OCI-M2 (cell line): Measurements from ENCODE around the gene CAMK2G.
"Not testable (repeated sequence)": the region's sequence is repeated elsewhere in the genome, so short reads cannot be mapped to it uniquely, and the experiment has no call there.

Source experiments
- DNase-seq: peaks from one replicate; lab custom pipeline; 2025; ENCODE audit not compliant: unreplicated experiment; lab: John Stamatoyannopoulos, UW

CAMK2G gene

DNA sequence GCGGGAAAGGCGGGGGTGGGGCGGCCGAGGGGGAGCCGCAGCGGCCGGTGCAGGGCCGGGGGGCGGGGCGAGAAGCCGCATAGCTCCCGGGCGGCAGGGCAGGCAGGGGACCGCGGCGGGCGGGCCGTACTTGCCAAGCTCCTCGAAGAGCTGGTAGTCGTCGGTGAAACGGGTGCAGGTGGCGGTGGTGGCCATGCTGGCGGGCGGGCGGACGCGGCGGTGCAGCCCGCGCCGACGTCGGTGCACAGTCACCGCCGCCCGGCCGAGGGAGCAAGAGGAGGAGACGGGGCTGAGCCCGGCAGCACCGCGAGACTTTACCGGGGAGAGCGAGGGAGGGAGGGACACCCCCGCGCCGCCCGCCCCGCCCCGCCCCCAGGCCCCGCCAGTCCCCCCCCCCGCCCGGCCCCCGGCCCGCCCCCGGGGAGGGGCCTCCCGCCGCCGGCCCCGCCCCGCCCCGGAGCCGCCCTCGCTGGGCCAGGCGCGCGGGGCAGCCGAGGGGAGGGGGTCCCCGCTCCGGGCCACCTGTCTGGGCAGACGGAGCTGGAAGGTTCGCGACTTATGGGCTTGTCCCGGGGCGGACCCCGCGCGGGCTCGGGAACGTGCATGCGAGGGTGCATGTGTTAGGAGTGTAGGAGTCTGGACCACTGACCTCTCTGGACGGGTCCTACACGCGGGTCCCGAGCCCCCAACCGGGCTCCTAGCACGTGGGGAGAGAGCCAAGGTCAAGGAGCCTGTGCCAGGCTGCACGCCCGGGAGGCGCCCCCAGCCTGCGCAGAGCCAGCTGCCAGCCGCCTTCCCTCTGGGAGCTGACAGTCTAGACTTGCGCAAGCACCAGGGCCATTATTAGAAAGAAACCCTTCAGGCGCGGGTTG, at the start of gene CAMK2G:
Gene CAMK2G (minus strand): TSS at position 289 of the 872 bp plus-strand sequence. CDS start 94 bp downstream, at position 195.
- no peak for DNase-seq

DNA sequence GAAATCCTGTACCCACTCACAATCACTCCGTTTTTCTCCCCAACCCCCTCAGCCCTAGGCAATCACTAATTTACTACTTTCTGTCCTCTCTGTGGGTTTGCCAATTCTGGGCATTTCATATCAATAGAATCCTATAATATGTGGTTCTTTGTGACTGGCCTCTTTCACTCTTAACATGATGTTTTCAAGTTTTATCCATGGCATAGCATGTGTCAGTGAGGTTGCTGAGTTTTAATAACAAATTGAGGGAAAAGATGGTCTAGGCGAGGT, 48.4 kb upstream of the CAMK2G start:
- no peak for DNase-seq

DNA sequence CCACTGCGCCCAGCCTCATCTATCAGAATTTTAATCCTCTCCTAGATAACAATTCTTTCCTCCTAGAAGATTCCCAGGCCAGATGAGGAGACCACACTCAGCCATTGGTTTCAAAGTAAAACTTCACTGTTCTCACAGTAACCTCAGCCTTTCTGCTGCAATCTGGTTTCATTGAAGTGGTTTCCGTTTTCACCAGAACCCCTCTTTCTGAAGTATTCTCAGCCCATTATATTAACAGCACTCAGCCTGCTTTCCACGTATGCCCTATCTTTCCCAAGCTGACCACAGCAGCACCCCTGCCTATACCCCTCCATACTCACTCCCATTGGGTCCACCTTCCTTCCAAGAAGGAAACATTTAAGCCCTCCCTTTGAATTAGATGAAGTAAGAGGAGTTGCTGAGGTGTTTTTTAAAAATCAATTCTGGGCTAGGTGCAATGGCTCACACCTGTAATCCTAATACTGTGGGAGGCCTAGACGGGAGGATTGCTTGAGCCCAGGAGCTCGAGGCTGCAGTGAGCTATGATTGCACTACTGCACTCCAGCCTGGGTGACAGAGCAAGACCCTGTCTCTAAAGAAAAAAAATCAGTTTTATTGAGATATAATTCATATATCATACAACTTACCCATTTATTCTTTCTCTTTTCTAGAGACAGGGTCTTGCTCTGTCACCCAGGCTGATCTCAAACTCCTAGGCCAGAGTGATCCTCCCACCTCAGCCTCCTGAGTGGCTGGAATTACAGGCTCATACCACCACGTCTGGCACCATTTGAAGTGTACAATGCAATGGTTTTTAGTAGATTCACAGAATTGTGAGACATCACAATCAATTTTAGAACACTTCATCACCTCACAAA, 47.9 kb upstream of the CAMK2G start:
- DNase-seq: no peak

DNA sequence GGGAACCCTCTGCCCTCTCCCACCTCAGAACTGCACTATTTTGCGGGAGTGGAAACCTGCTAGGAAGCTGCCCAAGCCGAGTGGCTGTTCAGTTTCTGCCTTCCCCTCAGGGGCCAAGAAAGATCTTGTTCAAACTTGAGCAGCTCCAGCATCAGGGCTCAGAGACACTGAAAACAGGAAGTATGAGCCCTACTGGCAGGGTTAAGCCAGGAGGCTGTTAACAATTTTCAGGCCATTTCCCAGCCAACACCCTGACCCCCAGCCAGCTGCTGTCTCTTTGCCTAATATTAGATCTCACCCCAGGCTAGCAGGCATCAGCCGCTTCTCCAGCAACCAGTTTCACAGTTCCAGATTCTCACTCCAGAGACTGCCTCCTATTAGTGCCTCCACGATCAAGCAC, 45.7 kb upstream of the CAMK2G start:
- DNase-seq: no peak

DNA sequence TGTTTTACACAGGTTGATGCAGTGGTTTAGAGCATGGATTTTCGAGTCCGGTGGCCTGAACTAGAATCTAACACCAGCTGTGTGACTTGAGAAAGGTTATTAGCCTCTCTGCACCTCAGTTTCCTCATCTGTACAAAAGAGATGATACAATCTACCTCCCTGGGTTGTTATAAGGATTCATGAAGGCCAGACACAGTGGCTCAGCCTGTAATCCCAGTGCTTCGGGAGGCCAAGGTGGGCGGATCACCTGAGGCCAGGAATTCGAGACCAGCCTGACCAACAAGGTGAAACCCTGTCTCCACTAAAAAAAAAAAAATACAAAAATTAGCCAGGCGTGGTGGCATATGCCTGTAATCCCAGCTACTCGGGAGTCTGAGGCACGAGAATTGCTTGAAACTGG, 45.1 kb upstream of the CAMK2G start:
- DNase-seq: not testable (repeated sequence)

DNA sequence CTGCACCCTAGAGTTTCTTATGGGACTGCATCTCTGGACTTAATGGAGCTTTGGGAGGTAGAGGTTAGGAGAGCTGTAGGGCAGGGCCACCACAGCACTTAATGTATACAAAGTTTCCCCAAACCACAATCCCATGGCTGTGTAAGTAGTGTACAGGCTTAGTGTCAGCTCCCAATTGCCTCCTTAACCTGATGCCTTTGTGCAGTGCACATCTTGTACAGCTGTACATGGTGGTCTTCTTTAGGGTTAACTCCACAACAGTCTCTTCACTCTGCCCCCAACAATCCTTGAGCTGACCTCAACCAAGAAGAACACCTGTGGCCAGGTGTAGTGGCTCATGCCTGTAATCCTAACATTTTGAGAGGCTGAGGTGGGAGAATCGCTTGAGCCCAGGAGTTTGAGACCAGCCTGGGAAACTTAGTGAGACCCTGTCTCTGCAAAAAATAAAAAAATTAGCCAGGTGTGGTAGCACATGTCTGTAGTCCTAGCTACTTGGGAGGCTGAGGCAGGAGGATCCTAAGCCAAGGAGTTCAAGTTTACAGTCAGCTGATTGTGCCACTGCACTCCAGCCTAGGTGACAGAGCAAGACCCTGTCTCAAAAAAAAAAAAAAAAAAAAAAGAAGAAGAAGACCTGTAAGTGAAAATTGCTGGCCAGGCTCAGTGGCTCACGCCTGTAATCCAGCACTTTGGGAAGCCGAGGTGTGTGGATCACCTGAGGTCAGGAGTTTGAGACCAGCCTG, 43.4 kb upstream of the CAMK2G start:
- DNase-seq: no peak

DNA sequence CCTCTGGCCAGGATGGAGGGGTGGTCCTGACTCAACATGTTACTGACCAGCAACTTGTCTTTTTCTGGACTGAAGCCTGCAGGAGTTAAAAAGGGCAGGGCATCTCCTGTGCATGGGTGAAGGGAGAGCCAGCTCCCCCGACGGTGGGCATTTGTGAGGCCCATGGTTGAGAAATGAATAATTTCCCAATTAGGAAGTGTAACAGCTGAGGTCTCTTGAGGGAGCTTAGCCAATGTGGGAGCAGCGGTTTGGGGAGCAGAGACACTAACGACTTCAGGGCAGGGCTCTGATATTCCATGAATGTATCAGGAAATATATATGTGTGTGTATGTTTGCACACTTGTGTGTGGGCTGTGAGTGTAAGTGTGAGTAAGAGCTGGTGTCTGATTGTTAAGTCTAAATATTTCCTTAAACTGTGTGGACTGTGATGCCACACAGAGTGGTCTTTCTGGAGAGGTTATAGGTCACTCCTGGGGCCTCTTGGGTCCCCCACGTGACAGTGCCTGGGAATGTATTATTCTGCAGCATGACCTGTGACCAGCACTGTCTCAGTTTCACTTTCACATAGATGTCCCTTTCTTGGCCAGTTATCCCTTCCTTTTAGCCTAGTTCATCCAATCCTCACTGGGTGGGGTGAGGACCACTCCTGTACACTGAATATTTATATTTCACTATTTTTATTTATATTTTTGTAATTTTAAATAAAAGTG, 42.6 kb upstream of the CAMK2G start:
- no peak for DNase-seq

DNA sequence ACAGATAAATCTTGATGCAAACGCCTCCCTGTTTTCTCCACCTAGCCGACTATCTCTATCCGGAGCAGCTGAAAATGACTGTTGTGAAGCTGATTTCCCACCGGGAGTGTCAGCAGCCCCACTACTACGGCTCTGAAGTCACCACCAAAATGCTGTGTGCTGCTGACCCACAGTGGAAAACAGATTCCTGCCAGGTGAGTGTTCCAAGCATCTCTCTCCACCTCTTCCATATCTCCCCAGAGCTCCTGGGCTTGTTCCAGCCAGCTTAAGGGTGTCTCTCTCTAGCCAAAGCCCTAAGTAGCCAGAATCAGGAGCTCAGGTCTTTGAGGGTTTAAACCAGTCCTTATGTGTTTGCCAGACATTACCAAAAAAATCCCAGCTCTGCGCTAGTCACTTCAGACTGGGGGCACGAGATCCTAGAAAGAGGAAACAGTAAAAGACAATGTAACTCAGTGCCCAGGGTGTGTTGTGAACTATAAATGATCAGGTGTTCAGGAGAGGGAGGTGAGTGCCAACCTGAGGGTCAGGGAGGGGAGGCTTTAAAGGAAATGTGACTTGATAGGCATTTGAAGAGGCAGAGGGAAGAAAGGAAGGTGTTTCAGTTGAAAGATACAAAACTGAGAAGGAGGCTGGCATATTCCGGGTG, 41.0 kb upstream of the CAMK2G start:
- DNase-seq: no peak

DNA sequence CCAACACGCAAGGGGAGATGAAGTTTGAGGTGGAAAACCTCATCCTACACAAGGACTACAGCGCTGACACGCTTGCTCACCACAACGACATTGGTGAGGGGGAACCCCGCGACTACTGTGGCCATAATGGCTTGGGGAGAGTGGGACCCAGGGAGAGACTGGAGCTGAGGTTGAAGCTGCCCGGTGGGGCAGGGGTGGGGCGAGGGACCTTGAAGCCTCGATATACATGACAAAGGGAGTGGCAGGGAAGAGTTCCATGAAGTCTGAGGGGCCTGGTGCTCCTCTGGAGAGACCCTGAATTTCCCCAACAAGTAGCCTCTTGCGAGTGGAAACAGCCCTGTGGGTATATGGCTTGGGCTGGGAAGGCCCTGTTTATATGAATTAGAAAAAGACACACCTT, 39.7 kb upstream of the CAMK2G start:
- DNase-seq: no peak

DNA sequence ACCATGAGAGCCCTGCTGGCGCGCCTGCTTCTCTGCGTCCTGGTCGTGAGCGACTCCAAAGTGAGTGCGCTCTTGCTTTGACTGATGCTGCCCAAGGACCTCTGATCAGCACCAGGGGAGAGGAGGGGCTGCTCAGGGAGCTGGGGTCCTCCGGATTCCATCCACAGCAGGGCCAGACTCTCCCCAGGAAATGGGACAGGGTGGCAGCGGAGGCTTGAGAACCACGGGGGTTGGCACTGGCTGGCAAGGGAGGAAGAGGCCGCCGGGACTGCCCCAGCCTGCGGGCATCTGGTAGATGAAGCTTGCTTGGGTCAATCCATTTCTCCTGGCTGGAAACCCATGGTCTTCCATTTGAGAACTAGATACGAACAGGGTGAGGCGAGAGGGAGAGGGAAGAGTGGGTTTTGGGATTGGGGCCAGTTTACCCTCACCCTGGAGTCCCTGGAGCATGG, 37.2 kb upstream of the CAMK2G start:
- DNase-seq: no peak

DNA sequence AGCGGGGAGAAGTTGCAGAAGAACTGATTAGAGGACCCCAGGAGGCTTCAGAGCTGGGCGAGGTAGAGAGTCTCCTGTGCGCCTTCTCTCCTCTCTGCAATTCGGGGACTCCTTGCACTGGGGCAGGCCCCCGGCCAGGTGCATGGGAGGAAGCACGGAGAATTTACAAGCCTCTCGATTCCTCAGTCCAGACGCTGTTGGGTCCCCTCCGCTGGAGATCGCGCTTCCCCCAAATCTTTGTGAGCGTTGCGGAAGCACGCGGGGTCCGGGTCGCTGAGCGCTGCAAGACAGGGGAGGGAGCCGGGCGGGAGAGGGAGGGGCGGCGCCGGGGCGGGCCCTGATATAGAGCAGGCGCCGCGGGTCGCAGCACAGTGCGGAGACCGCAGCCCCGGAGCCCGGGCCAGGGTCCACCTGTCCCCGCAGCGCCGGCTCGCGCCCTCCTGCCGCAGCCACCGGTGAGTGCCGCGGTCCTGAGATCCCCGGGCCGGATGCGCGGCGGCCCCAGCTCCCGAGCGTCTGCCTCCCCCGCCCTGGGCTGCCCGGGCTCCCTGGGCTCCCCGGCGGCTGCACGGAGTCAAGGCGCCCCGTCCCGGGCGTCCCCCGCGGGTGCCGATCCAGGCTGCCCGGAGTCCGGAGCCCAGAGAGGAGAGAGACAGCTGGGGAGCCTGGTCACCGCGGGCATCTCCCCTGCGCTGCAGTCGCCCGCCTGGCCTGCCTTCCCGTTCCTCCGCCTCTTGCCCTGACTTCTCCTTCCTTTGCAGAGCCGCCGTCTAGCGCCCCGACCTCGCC, 36.6 kb upstream of the CAMK2G start, which contains the start of gene PLAU:
Gene PLAU (plus strand): TSS at position 369 of the 789 bp plus-strand sequence. CDS start 424 bp downstream, outside the sequence.
- DNase-seq: no peak

DNA sequence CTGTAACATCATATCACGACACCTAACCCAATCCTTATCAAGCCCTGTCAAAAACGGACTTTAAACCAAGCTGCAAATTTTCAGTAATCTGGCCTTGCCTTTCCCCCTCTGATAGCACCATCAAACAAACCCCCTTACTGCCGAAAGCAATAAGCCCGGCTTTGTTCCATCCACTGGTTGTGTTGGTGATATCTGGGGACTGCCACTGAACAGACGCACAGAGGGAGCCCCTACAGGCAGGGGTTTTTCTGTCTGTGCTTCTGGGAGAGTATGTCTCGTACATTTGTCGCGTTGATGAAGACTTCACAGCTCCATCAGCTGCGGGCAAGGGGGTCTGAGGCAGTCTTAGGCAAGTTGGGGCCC, 36.0 kb upstream of the CAMK2G start:
- DNase-seq: no peak

DNA sequence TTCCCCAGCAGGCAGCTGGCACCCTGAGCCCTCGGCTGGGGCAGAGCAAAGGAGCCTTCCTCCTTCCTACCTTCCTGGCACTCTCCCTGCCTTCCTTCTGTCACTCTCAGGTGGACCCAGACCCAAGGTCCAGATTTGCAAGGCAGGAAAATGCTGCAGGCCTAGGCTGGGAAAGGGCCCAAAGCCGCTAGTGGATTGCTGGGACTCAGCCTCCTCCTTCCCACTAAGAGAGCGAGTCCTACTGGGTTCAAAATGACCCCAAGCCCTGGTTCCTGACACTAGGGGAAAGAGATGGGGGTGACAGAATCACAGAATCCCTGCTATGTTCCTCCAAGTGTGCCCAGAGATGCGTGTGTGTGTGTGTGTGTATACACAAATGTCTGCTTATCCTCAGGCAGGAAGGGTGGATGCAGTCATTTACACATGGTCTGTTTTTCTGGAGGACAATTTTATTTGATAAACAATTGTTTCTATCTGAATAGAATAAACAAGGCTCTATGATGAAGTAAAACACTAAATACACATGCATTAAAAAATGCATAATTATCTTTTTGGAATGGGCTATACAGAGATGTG, 35.3 kb upstream of the CAMK2G start:
- no peak for DNase-seq

DNA sequence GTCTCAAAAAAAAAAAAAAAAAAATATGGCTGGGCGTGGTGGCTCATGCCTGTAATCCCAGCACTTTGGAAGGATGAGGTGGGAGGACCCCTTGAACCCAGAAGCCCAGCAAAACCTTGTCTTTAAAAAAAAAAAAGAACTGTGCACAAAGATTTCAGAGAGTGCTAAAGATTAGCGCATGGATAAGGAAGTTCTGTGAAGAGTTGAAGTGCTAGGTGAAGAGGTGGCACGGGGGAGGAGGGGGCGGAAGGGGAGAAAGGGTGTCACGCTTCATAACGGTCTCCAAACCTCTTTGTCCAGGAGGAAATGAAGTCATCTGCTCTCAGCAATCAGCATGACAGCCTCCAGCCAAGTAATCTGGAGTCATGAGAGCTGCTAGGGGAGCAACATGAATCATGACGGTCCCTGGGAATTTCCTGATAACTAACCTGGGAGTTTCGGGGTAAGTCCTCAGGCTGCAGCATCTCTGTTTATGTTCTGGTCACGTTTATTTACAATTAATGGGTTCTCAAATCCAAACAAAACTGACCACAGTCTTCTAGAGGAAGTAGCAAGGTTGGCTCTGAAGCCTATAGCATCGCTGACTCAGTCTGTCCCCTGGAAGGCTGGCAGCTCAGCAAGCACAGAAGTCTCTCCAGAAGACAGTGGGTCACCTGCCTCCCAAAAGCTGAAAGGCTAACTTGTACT, 34.6 kb upstream of the CAMK2G start:
- peak; percentile 20 for DNase-seq

DNA sequence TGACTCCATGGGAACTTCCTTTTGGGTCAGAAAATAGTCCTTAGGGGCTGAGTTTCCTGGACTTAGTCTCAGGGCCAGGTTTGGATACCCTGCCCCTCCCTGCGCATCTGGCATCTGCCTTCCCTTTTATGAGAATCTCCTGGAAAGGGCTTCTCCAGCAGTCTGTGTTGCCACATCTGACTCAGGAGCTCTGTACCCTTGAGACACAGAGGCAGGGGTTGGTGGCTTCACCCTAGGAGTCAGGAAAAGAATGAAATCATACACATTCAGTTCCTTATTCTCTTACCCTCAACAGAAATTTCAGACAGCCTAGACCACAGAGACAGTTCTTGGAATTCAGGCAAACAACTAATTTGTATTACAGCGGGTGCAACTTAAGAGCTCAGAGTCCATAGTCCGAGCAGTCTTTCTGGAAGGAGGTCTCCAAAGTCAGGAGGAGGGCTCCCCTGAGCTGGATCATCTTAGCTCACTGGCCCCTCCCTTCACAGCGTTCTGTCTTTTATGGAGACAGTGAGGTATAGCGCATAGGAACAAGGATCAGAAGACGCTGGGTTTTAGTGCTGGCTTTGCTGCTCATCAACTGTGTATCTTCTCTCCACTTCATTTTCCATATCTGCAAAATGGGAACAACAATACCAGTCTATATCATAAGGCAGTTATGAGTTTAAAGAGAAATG, 33.6 kb upstream of the CAMK2G start:
- DNase-seq: no peak

DNA sequence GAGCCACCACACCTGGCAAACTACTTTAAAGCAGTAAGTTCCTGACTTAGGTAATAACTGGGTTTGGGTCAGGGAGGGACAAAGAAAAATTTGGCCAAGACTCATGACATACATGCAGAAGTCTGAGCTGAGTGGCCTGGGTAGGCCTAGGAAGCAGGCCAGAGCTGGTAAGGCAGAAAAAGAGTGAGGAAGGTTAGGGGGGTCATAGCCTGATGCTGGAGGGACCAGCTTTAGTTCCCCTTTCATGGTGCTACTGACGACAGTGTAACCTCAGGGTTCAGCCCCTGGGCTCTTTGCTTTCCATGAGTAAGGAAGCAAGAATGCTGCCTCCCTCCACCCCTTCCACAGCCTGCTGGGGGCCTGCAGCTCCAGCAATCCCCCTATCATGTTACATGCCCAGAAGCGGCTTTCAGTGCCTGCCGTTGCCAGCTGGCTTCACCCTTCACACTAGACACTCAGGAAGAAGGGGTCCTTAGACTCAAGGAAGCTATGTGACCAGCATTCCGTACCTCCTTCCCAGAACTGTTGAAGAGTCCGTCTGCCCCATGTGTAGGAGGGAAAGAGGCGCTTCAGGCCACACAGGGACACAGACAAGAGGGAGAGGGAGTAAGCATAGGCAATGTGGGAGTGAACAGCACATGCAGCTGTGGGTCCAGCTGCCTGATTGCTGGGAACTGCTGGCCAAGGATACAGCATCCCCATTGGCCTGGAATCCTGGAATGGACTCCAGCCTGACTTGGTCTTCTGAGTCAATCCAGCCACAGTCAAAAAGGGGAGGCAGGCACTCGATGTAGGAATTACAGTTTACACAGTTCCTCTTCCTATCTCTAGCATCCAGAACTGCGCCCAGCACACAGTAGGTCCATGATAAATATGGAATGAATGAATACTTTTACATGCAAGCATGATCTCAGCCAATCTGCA, 32.4 kb upstream of the CAMK2G start:
- no peak for DNase-seq
